Stimulated activated naive CD4-positive, alpha-beta T cell treated with Interleukin-2 at 50 U/mL for 16 hours (primary cell): ENCODE data around the gene FAM53B.
A peak's percentile ranks its signal among the peaks of the same experiment; 100 is the strongest.

ENCODE experiments used
- DNase-seq: peaks from one replicate; lab custom pipeline; 2025; lab: John Stamatoyannopoulos, UW

Gene FAM53B

GRCh38 chr10:124660404-124661125, 83.6 kb downstream of the FAM53B start:
- no peak for DNase-seq

GRCh38 chr10:124659380-124659779, 84.8 kb downstream of the FAM53B start:
- DNase-seq: no peak

GRCh38 chr10:124658591-124659242, 85.5 kb downstream of the FAM53B start:
- no peak for DNase-seq

DNA sequence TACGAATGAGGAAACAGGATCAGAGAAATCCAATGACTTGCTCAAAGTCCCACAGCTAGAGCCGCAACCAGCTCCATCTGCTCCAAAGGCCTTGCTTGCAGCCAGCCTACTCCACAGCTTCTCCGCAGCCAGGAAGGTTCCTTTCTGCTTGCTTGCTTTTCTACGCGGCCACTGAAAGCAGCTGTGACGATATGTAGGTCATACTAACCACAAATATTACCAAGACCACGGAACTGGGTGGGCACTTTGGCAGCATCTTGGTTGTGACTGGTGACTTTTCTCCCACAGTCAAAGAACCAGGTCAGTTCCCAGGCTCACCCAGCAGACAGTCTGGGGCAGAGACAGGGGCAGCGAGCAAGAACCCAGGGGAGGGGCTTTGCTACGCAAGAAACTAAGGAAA, 86.4 kb downstream of the FAM53B start:
- DNase-seq: peak; percentile 34

GRCh38 chr10:124656541-124656940, 87.6 kb downstream of the FAM53B start:
- no peak for DNase-seq

DNA sequence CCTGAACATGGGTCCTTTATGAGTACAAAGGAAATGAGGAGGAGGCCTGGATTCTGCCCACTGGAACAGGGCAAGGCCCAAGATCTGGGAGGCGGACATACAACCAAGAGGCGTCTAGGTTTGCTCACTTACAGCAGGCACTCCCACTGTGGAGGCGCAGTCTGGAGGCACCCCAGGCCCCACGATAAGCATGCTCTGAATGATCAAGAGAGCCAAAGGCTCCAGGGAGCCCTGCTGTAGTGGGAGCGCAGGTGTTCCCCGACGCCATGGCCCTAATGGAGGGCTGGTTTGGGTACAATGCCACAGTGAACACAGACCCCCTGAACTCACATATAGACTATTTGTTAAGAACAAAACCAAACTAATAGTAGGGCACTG, 88.1 kb downstream of the FAM53B start:
- DNase-seq: no peak

GRCh38 chr10:124655191-124656112, 88.7 kb downstream of the FAM53B start:
- no peak for DNase-seq

DNA sequence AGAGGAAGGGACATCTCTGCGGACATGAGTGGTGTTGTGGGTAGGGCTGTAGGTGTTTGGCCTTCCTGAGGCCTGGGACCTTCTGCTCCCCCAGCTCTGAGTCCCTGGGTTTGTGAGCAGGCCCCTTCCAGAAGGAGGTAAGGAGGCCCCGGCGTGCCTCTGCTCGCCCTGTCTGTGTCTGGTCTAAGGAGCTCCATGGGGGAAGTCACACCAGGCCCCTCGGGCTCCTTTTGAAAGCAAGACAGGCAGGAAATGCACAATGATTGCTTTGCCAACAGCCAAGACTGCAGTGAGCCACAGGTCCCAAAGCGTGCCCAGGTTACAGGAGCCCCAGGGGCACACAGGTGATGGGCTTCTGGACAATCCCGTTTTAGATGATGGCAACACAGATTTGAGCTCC, 89.5 kb downstream of the FAM53B start:
- DNase-seq: peak; percentile 6

DNA sequence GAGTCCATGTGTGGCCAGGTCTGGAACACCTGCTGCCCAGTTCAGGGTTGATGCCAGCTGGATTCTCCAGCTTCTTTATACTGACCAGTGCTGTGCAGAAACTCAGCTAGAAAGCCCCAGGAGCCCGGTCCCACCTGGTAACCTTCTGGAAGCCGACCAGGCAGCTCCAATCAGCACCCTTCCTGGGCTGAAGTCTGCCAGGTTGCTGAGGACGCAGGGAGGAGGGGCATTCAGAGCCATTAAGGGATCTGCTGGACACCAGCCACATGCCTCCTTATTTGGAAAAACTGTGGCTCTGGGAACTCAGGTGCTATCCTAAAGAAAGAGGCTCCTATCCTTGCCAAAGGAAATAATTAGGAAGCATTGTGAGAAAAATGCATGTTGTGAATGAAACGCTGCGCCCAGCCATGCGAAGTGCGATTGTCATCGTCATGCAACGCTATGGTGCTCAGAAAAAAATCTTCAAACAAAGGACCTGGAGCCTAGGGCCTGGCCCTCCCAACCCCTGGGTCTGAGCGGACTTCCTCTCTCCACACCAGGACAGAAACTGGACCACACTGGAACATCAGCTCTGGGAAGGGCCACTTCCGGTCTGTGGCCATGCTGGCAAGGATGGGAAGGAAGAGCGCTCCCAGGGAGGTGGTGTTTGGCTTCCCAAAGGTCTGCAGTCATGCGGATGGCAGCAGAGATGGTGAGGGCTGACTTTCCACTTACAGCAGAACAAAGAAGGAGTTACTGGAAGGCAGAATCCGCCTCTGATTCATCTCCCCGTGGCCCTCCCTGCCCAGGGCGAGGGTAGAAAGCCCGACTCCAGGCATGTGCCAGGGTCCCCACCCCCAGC, 90.1 kb downstream of the FAM53B start:
- DNase-seq: no peak

DNA sequence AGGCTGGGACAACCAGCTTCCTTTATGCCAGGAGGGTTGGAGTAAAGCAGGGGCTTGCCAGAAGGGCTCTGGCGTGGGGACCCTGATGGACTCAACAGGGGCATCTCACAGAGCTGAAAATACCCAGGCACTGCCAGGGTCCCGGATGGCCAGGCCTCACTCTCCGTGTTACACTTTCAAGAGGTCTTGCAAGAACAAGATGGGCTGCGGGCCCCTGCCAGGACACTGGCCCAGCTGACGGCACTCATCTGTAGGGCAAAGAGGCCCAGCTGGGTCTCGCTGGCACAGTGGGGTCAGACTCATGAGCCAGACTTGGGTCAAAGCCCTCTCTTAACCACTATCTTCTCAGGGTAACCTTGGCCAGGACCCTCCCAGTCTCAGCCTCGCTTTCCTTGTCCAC, 90.9 kb downstream of the FAM53B start:
- no peak for DNase-seq

DNA sequence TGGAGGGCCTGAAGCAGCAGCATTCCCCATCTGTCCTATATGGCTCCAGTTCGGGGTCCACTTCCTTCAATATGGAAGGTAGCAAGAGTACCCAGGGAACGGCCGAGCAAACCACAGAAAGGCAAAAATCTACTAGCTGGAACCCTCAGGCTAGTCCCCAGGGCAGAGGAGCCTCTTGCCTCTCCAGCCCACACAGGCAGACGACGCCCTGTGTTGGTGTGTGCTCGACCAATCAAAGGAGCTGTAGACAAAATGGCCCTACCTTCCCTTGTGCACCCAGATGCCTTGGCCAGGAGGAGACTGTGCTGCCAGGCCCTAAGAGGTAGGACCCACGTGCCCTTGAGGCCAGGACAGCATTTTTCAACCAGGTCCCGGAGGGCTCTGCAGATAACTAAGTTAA, 91.5 kb downstream of the FAM53B start:
- no peak for DNase-seq

GRCh38 chr10:124652200-124652599, 92.0 kb downstream of the FAM53B start:
- no peak for DNase-seq

GRCh38 chr10:124651402-124651891, 92.7 kb downstream of the FAM53B start:
- no peak for DNase-seq

DNA sequence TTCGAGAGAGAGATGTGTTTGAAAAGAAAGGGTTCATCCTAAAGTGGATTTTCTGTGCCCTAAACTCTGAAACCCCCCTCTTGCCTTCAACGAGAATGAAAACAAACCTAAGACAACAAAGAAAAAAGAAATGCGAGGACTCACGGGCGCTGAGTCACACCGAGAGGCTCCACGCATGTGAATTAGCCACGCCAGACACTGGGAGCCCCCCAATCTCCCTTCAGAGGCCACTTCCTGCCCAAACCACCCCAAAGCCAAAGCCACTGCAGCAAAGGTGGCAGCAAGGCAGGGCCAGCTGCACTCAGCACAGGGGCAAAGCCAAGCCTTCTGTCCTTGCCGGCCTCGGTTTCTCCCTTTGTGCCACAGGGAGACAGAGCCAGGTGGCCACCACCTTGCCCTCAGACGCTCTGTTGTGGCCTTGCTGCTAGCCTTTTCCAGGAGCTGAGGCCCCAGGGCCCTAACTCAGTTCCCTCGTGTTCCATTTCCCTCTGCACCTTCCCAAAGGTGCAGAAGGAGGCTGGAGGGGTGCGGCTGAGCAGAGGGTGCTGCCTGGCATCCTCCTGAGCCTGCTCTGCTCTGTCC, 93.3 kb downstream of the FAM53B start:
- DNase-seq: peak; percentile 68

- no peak for DNase-seq
These were observed 93.9 kb downstream of the FAM53B start for GRCh38 chr10:124650263-124650662.

GRCh38 chr10:124649214-124649613, 95.0 kb downstream of the FAM53B start:
- no peak for DNase-seq

GRCh38 chr10:124648738-124649137, 95.4 kb downstream of the FAM53B start:
- DNase-seq: peak; percentile 59

GRCh38 chr10:124648131-124648475, 96.1 kb downstream of the FAM53B start:
- no peak for DNase-seq

DNA sequence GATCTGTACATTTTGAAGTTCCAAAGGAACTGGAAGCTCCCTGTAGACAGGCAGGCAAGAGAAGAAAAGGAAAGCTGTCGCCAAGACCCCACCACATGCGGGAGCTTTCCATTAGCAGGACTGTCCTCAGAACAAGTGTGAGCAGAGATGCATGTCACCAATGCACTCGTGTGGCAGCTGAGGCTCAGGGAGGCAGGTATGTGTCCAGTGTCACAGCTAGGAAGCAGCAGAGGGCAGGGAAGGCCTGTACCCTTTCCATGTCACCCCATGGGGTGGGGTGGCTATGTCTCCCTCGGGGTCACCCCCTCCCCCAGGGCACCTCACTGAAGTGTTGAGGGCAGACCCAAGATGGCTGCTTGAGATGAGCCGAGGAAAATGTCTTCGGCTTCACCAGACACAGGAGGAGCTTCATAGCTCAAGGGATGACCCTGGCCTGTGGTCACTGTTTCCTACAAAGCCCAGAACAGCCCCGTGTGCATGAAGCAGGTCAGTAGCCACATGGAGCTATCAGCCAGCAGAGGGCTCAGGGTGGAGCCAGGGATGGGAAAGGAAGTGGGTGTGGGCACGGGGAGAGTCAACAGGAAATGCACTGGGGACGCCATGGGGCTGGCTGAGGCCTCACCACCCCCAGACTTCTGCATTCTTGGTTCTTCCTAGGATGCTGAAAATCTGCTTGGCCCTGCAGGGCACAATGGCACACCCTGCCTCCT, 96.6 kb downstream of the FAM53B start:
- peak; percentile 65 for DNase-seq

- no peak for DNase-seq
These were observed 97.5 kb downstream of the FAM53B start for GRCh38 chr10:124646483-124647352.
